ENCODE measurements around the gene SPATS2L.

- TF ChIP-seq, protein P1, sequence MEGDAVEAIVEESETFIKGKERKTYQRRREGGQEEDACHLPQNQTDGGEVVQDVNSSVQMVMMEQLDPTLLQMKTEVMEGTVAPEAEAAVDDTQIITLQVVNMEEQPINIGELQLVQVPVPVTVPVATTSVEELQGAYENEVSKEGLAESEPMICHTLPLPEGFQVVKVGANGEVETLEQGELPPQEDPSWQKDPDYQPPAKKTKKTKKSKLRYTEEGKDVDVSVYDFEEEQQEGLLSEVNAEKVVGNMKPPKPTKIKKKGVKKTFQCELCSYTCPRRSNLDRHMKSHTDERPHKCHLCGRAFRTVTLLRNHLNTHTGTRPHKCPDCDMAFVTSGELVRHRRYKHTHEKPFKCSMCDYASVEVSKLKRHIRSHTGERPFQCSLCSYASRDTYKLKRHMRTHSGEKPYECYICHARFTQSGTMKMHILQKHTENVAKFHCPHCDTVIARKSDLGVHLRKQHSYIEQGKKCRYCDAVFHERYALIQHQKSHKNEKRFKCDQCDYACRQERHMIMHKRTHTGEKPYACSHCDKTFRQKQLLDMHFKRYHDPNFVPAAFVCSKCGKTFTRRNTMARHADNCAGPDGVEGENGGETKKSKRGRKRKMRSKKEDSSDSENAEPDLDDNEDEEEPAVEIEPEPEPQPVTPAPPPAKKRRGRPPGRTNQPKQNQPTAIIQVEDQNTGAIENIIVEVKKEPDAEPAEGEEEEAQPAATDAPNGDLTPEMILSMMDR (IDR thresholded peaks at IDR 0.05) = no peak
- TF ChIP-seq EZH2 (IDR thresholded peaks at IDR 0.05; ENCODE audit: borderline replicate concordance, insufficient read depth, low read depth, low read length, poor library complexity, severe bottlenecking) = no peak
These were observed 697 bp upstream of the SPATS2L start for GRCh38 chr2:200305797-200306195.
